ENCODE measurements around the gene ZNF71. TPM values are rescaled to one million over a fixed set of nuclear protein-coding genes. Genes with fewer than 3 reads are reported as not detected.

Gene ZNF71
- total RNA-seq, 1 experiment from 2014 or later, result 8.0 TPM

- TF ChIP-seq IRF2 (CRISPR knock-in tag; IDR thresholded peaks at IDR 0.05; ENCODE audit: borderline replicate concordance, low read depth) (no peak), TEAD4 (CRISPR knock-in tag; IDR thresholded peaks at IDR 0.05) (no peak), ZBTB43 (CRISPR knock-in tag; IDR thresholded peaks at IDR 0.05) (no peak)
Measured at GRCh38 chr19:56625708-56626107, 30.6 kb downstream of the ZNF71 start (continued).

GRCh38 chr19:56633021-56633420, 37.9 kb downstream of the ZNF71 start:
- TF ChIP-seq PREB (CRISPR knock-in tag; IDR thresholded peaks at IDR 0.05; ENCODE audit: borderline replicate concordance), result no peak
- TF ChIP-seq USF2 (CRISPR knock-in tag; IDR thresholded peaks at IDR 0.05), result no peak
- no peak for TF ChIP-seq ZNF263 (CRISPR knock-in tag; IDR thresholded peaks at IDR 0.05; ENCODE audit: low read depth)
- TF ChIP-seq KAT7 (CRISPR knock-in tag; IDR thresholded peaks at IDR 0.05; ENCODE audit: borderline replicate concordance), result no peak
- no peak for TF ChIP-seq E2F5 (CRISPR knock-in tag; IDR thresholded peaks at IDR 0.05)
- no peak for TF ChIP-seq CTCF (IDR thresholded peaks at IDR 0.05)
- TF ChIP-seq ZNF416 (CRISPR knock-in tag; IDR thresholded peaks at IDR 0.05), result no peak
- no peak for TF ChIP-seq NFE2L1 (CRISPR knock-in tag; IDR thresholded peaks at IDR 0.05)
- TF ChIP-seq ZNF396 (CRISPR knock-in tag; IDR thresholded peaks at IDR 0.05; ENCODE audit: borderline replicate concordance), result no peak
- no peak for TF ChIP-seq FOXJ3 (CRISPR knock-in tag; IDR thresholded peaks at IDR 0.05; ENCODE audit: borderline replicate concordance)
- no peak for TF ChIP-seq ZNF425 (CRISPR knock-in tag; conservative IDR thresholded peaks at IDR 0.05)
- no peak for TF ChIP-seq E2F1 (CRISPR knock-in tag; IDR thresholded peaks at IDR 0.05)
- TF ChIP-seq GABPB1 (CRISPR knock-in tag; IDR thresholded peaks at IDR 0.05), result no peak
- TF ChIP-seq SMAD4 (CRISPR knock-in tag; IDR thresholded peaks at IDR 0.05), result no peak
- TF ChIP-seq E2F4 (CRISPR knock-in tag; IDR thresholded peaks at IDR 0.05; ENCODE audit: borderline replicate concordance, low read depth), result no peak
- TF ChIP-seq ZMAT4 (CRISPR knock-in tag; IDR thresholded peaks at IDR 0.05), result no peak
- TF ChIP-seq MAX (CRISPR knock-in tag; IDR thresholded peaks at IDR 0.05), result no peak
- H3K27me3 Mint-ChIP-seq (ENCODE audit: low read depth), result peaks cover 10% of the 10 kb centered on the region
- ChIA-PET POLR2A (no interaction called here), CTCF (no interaction called here)
- no peak overlapping the region for H3K4me3 Mint-ChIP-seq
- no peak for ATAC-seq
- H3K27ac Mint-ChIP-seq, result no peak overlapping the region
- H3K4me1 Mint-ChIP-seq, result no peaks in the 10 kb centered on the region
- H3K9me3 Mint-ChIP-seq, result peaks cover 76% of the 10 kb centered on the region
- DNase-seq (ENCODE audit: low spot score), result no peak
- H3K36me3 Mint-ChIP-seq, result peaks cover 67% of the 10 kb centered on the region

Measured in WTC11 (cell line).